IMR-90 (cell line): ENCODE results near the gene AGBL3. TPM values are rescaled to one million over a fixed set of nuclear protein-coding genes. Genes with fewer than 3 reads are reported as not detected.
A peak's percentile ranks its signal among the peaks of the same experiment; 100 is the strongest.

ENCODE experiments used
- ATAC-seq: fragments of 200-7000 bp; cut with Tn5 transposase; 2 replicates; pipeline ENCODE4 v1.9.1; 2020; ENCODE audit warnings: low read depth, mild to moderate bottlenecking, moderate library complexity
- BruUV-seq: library from RNA; stranded (reverse); fragments of 400-500 nt; replicated peaks from 2 replicates; lab custom pipeline; 2021; lab: Mats Ljungman, UMichigan
- CTCF ChIA-PET: fragments of 300-600 bp; formaldehyde crosslinking; extraction: SDS; loops from one replicate; lab custom pipeline; 2021; ENCODE audit warnings: antibody characterized with exemption; lab: Yijun Ruan, JAX
- POLR2A ChIA-PET: fragments of 300-600 bp; sonication (Branson Sonifier 250); formaldehyde crosslinking; loops from one replicate; lab custom pipeline; 2022; ENCODE audit warnings: antibody characterized with exemption; ENCODE audit not compliant: unreplicated experiment; lab: Charles Lee
- DNase-seq: peaks from one replicate; pipeline ENCODE4 v3.0.0; 2013
- H2AFZ ChIP-seq: replicated peaks from 2 replicates; pipeline ENCODE3; 2013; ENCODE audit warnings: low read length, mild to moderate bottlenecking; ENCODE audit not compliant: poor library complexity
- H2AK5ac ChIP-seq: 2 replicates; pipeline ENCODE4 v1.6.1; 2013; ENCODE audit warnings: low read depth, low read length, inconsistent platforms
- H2AK9ac ChIP-seq: replicated peaks from 2 replicates; pipeline ENCODE3; 2013; ENCODE audit warnings: mild to moderate bottlenecking, low read depth, low read length, moderate library complexity; ENCODE audit not compliant: poor library complexity
- H2BK120ac ChIP-seq: 2 replicates; pipeline ENCODE4 v1.6.1; 2013; ENCODE audit warnings: low read depth, low read length, inconsistent platforms
- H2BK15ac ChIP-seq: 3 replicates; pipeline ENCODE4 v1.6.1; 2013; ENCODE audit warnings: low read depth, low read length, inconsistent platforms
- H2BK20ac ChIP-seq: 2 replicates; pipeline ENCODE4 v1.6.1; 2013; ENCODE audit warnings: low read depth, mild to moderate bottlenecking, inconsistent platforms, low read length, moderate library complexity
- H2BK5ac ChIP-seq: 2 replicates; pipeline ENCODE4 v1.6.1; 2013; ENCODE audit warnings: mild to moderate bottlenecking, low read depth, low read length, inconsistent platforms; ENCODE audit not compliant: poor library complexity, severe bottlenecking
- H3K14ac ChIP-seq: replicated peaks from 2 replicates; pipeline ENCODE4 v1.6.1; 2013; ENCODE audit warnings: low read depth, low read length, inconsistent platforms
- H3K18ac ChIP-seq: 2 replicates; pipeline ENCODE4 v1.6.1; 2013; ENCODE audit warnings: low read depth, low read length, control low read depth
- H3K23ac ChIP-seq: 2 replicates; pipeline ENCODE4 v1.6.1; 2013; ENCODE audit warnings: low read depth, low read length, inconsistent platforms
- H3K27ac ChIP-seq: 2 replicates; pipeline ENCODE4 v1.5.1; 2013; ENCODE audit warnings: mild to moderate bottlenecking, control low read depth, low read length; ENCODE audit not compliant: insufficient read depth
- H3K27me3 ChIP-seq: 2 replicates; pipeline ENCODE4 v1.6.1; 2013; ENCODE audit warnings: low read length; ENCODE audit not compliant: control insufficient read depth, insufficient read depth
- H3K36me3 ChIP-seq: 2 replicates; pipeline ENCODE4 v1.6.1; 2013; ENCODE audit warnings: low read length, mixed read lengths; ENCODE audit not compliant: control insufficient read depth, insufficient read depth
- H3K4ac ChIP-seq: 2 replicates; pipeline ENCODE4 v1.6.1; 2013; ENCODE audit warnings: low read depth, low read length, inconsistent platforms
- H3K4me1 ChIP-seq: 2 replicates; pipeline ENCODE4 v1.6.1; 2013; ENCODE audit warnings: low read length, mixed read lengths; ENCODE audit not compliant: control insufficient read depth, insufficient read depth
- H3K4me2 ChIP-seq: 2 replicates; pipeline ENCODE4 v1.6.1; 2013; ENCODE audit warnings: low read depth, mild to moderate bottlenecking, control low read depth, low read length, moderate library complexity
- H3K4me3 ChIP-seq: 2 replicates; pipeline ENCODE4 v1.5.1; 2013; ENCODE audit warnings: low read depth, mild to moderate bottlenecking, control low read depth, low read length, moderate library complexity; ENCODE audit not compliant: insufficient read depth
- H3K56ac ChIP-seq: 2 replicates; pipeline ENCODE4 v1.6.1; 2013; ENCODE audit warnings: low read length, inconsistent platforms; ENCODE audit not compliant: insufficient read depth; ENCODE audit errors: extremely low read depth
- H3K79me1 ChIP-seq, 2 experiments: 2 replicates each; pipeline ENCODE4 v1.6.1; 2013; ENCODE audit warnings: low read length in 2 of 2, inconsistent platforms in 1 of 2, low read depth in 1 of 2
- H3K9ac ChIP-seq: 2 replicates; pipeline ENCODE4 v1.6.1; 2013; ENCODE audit warnings: low read depth, low read length, control low read depth
- H3K9me1 ChIP-seq: 2 replicates; pipeline ENCODE4 v1.6.1; 2013; ENCODE audit warnings: low read length, inconsistent platforms; ENCODE audit not compliant: insufficient read depth
- H3K9me3 ChIP-seq: 2 replicates; pipeline ENCODE4 v1.6.1; 2013; ENCODE audit warnings: low read length; ENCODE audit not compliant: control insufficient read depth, insufficient read depth
- H4K20me1 ChIP-seq: 2 replicates; pipeline ENCODE4 v1.6.1; 2013; ENCODE audit warnings: low read length, inconsistent platforms; ENCODE audit not compliant: insufficient read depth
- H4K5ac ChIP-seq: 2 replicates; pipeline ENCODE4 v1.6.1; 2013; ENCODE audit warnings: mild to moderate bottlenecking, low read depth, low read length, control low read depth
- H4K8ac ChIP-seq, 2 experiments: 2 replicates each; pipeline ENCODE4 v1.6.1; 2013; ENCODE audit warnings: low read depth in 2 of 2, low read length in 2 of 2, control low read depth in 1 of 2, inconsistent platforms in 1 of 2
- H4K91ac ChIP-seq: 2 replicates; pipeline ENCODE4 v1.6.1; 2013; ENCODE audit warnings: low read depth, low read length, inconsistent platforms; ENCODE audit not compliant: insufficient read depth
- CEBPB ChIP-seq: IDR thresholded peaks from 2 replicates; pipeline ENCODE4 v1.6.1; 2012; ENCODE audit warnings: low read depth, low read length, improper control_type of control experiment
- POLR2A ChIP-seq: IDR thresholded peaks from 2 replicates; pipeline ENCODE4 v1.6.1; 2012; ENCODE audit warnings: mild to moderate bottlenecking, low read depth, low read length
- WGBS, 2 experiments: methylation state at CpG; one replicate each; pipeline versions ENCODE4 v1.1.5 to v1.1.7; 2013; ENCODE audit warnings: missing lambda C conversion rate in 2 of 2; ENCODE audit not compliant: insufficient read length in 1 of 2; ENCODE audit errors: extremely low coverage in 2 of 2; 5-methylcytosine and 5-hydroxymethylcytosine counted together
- dilution Hi-C: fragments of 300-500 bp; cut with HindIII; formaldehyde crosslinking; loops from one replicate; pipeline ENCODE4 v1.14.3; 2018; ENCODE audit warnings: low sequenced_read_pairs; ENCODE audit not compliant: unreplicated experiment
- in situ Hi-C: fragments of 300-500 bp; cut with MboI; formaldehyde crosslinking; loops from 3 replicates; pipeline ENCODE4 v1.14.3; 2019; ENCODE audit warnings: low sequenced_read_pairs, inconsistent platforms, mixed read lengths
- intact Hi-C: fragments of 100-400 bp; cut with micrococcal nuclease; formaldehyde crosslinking; loops from 2 replicates; pipeline ENCODE4 v1.10.0; 2022
- polyA plus RNA-seq, 3 experiments: library from polyadenylated mRNA; depleted of rRNA; stranded (reverse); fragments of >200 nt; gene quantifications; 2 replicates each; pipeline ENCODE4 v1.2.3, GENCODE V29; 2012; ENCODE audit warnings: low replicate concordance in 1 of 3
- total RNA-seq: library from RNA; depleted of rRNA; stranded (reverse); fragments of >200 nt; gene quantifications from 2 replicates; pipeline ENCODE4 v1.2.3, GENCODE V29; 2012

The AGBL3 gene
- total and polyA plus RNA-seq, 2 of the 4 experiments (the other 2 are of a cell fraction) = 0.18 to 0.65 TPM

GRCh38 chr7:134947329-134947728 lies 39.0 kb upstream of the AGBL3 start:
- Histone ChIP-seq H3K9me1 (no peaks in the 10 kb centered on the region), H3K27me3 (no peaks in the 10 kb centered on the region), H3K4ac (no peak overlapping the region), H3K4me1 (peaks cover 1% of the 10 kb centered on the region; the same call in 1 of the 2 replicates), H3K27ac (peak overlapping the region; percentile 17; the same call in 1 of the 2 replicates), H3K23ac (no peak overlapping the region), H2BK5ac (no peak overlapping the region), H3K36me3 (peaks cover 46% of the 10 kb centered on the region), H4K20me1 (no peaks in the 10 kb centered on the region; the same call in 1 of the 2 replicates), H2AK9ac (no peak overlapping the region), H3K56ac (no peak overlapping the region), H4K91ac (no peak overlapping the region), H3K18ac (no peak overlapping the region), H3K9ac (no peak overlapping the region), H2AK5ac (no peak overlapping the region), H2BK20ac (no peak overlapping the region), H3K4me2 (no peak overlapping the region), H4K5ac (no peak overlapping the region), H2AFZ (no peak overlapping the region), H2BK120ac (no peak overlapping the region), H3K4me3 (no peak overlapping the region), H3K79me1 (peaks cover 18 to 51% of the 10 kb centered on the region in 2 experiments), H3K14ac (no peak overlapping the region), H3K9me3 (no peaks in the 10 kb centered on the region), H2BK15ac (no peak overlapping the region), H4K8ac (no peak overlapping the region)
- intact Hi-C loops = no loop called here
- BruUV-seq = no TSS peak
- TF ChIP-seq POLR2A (no peak), CEBPB (no peak)
- in situ Hi-C loops = loop anchor here (5.0 kb wide), 1 partner anchor 260 kb away; no protein-coding TSS in a partner anchor
- ATAC-seq (no peak), DNase-seq (no peak)
- ChIA-PET POLR2A (no interaction called here), CTCF (interaction anchor here (0.6 kb wide), 1 partner anchor 224 kb away, joined by 3 read pairs; no protein-coding TSS in a partner anchor)
- dilution Hi-C loops = no loop called here
- 96% methylated on average over 12 of the region's 17 CpGs; no CpG with 5 or more reads in 1 of the 2 experiments for WGBS, 2 experiments
